Stimulated activated CD8-positive, alpha-beta memory T cell treated with anti-CD3 and anti-CD28 coated beads, Interleukin-4, amount 100 ng/mL, for 48 hours (primary cell): Measurements from ENCODE around the gene SEMA4B.

Source experiments
- DNase-seq: peaks from one replicate; pipeline ENCODE4 v3.0.0-alpha.2; 2020

SEMA4B gene

GRCh38 chr15:90265271-90266060 is 64.3 kb downstream of the SEMA4B start, which contains the start of gene NGRN:
TSS of gene NGRN (plus strand) at chr15:90265672. CDS start at chr15:90265713, 41 bp downstream.
- peak; percentile 94 for DNase-seq

- DNase-seq: peak; percentile 66
Measured at GRCh38 chr15:90266061-90266431, 64.9 kb downstream of the SEMA4B start.

- DNase-seq: peak; percentile 47
Measured at GRCh38 chr15:90266485-90266884, 65.4 kb downstream of the SEMA4B start.

GRCh38 chr15:90268415-90268814 is 67.3 kb downstream of the SEMA4B start:
- DNase-seq: no peak

- DNase-seq: no peak
Measured at GRCh38 chr15:90270502-90271150, 69.5 kb downstream of the SEMA4B start.

- DNase-seq: no peak
Measured at GRCh38 chr15:90271459-90272166, 70.5 kb downstream of the SEMA4B start.

GRCh38 chr15:90278467-90278866 is 77.3 kb downstream of the SEMA4B start:
- peak; percentile 7 for DNase-seq
